Measurements from ENCODE around the gene STYK1. TPM values are rescaled to one million over a fixed set of nuclear protein-coding genes. Genes with fewer than 3 reads are reported as not detected.

The STYK1 gene
- polyA plus RNA-seq, 3 donors: not detected

DNA sequence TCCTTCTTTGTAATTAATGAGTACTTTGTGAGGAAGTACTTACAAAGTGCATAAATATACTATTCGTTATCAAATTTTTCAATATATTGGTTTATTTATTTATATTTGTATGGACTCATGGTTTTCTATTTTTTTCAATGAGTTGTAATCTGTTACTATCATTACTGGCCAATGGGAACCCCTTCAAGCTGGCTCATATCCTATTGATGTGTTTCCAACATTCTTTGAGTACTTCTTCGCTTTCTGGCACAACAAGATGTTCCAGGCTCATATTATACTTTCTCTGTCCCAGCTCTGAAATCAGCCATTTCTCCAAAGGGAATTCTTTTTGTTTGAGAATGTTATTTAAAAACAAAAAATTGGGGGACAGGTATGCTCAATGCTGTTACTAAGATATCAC lies 31.8 kb upstream of the STYK1 start:
- H3K9ac ChIP-seq (ENCODE audit: insufficient read depth, low read length, poor library complexity, severe bottlenecking): no peak overlapping the region
- no CpG with 5 or more reads among the region's 2 CpGs for WGBS (ENCODE audit: insufficient coverage)
- no peak for DNase-seq
- no peaks in the 10 kb centered on the region for H3K27me3 ChIP-seq (ENCODE audit: control insufficient read depth in 2 of 2, insufficient read depth in 2 of 2, low read length in 2 of 2)
- no peak overlapping the region for H3K4me2 ChIP-seq (replicated peaks; ENCODE audit: extremely low read depth, low read length, poor library complexity, severe bottlenecking)
- Mint-ChIP-seq H3K9me3 (no peaks in the 10 kb centered on the region), H3K4me3 (no peak overlapping the region), H3K4me1 (no peaks in the 10 kb centered on the region), H3K36me3 (peaks cover 72 to 90% of the 10 kb centered on the region in 2 donors), H3K27ac (no peak overlapping the region), H3K27me3 (ENCODE audit: low read depth in 3 of 3) (peaks cover 0 to 2% (median 0%) of the 10 kb centered on the region in 3 donors)
- TF ChIP-seq, protein P1, sequence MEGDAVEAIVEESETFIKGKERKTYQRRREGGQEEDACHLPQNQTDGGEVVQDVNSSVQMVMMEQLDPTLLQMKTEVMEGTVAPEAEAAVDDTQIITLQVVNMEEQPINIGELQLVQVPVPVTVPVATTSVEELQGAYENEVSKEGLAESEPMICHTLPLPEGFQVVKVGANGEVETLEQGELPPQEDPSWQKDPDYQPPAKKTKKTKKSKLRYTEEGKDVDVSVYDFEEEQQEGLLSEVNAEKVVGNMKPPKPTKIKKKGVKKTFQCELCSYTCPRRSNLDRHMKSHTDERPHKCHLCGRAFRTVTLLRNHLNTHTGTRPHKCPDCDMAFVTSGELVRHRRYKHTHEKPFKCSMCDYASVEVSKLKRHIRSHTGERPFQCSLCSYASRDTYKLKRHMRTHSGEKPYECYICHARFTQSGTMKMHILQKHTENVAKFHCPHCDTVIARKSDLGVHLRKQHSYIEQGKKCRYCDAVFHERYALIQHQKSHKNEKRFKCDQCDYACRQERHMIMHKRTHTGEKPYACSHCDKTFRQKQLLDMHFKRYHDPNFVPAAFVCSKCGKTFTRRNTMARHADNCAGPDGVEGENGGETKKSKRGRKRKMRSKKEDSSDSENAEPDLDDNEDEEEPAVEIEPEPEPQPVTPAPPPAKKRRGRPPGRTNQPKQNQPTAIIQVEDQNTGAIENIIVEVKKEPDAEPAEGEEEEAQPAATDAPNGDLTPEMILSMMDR (IDR thresholded peaks at IDR 0.05): no peak
- no peak overlapping the region for H3K27ac ChIP-seq (ENCODE audit: low read depth in 1 of 2, low read length in 2 of 2)
- H3K36me3 ChIP-seq (replicated peaks in 1 of 2; ENCODE audit: control insufficient read depth in 1 of 2, insufficient read depth in 2 of 2, low read length in 2 of 2): peaks cover 82 to 95% of the 10 kb centered on the region in 2 donors
- no peaks in the 10 kb centered on the region for H3K9me3 ChIP-seq (replicated peaks in 1 of 2; ENCODE audit: control insufficient read depth in 1 of 2, insufficient read depth in 1 of 2, low read length in 2 of 2)
- H4K20me1 ChIP-seq (ENCODE audit: insufficient read depth, low read length): peaks cover 26% of the 10 kb centered on the region
- no peak overlapping the region for H3K4me3 ChIP-seq (replicated peaks in 1 of 3; ENCODE audit: low read depth in 2 of 3, low read length in 3 of 3)
- H3K79me2 ChIP-seq (ENCODE audit: insufficient read depth, low read length): no peaks in the 10 kb centered on the region
- no peaks in the 10 kb centered on the region for H3K4me1 ChIP-seq (ENCODE audit: control insufficient read depth in 1 of 2, insufficient read depth in 2 of 2, low read length in 2 of 2)
- intact Hi-C loops (cut with micrococcal nuclease): no loop called here
- no peak overlapping the region for H2AFZ ChIP-seq (ENCODE audit: insufficient read depth, low read depth, low read length, poor library complexity, severe bottlenecking)

- Mint-ChIP-seq H3K4me1 (no peaks in the 10 kb centered on the region), H3K27me3 (ENCODE audit: low read depth in 3 of 3) (peaks cover 0 to 2% (median 0%) of the 10 kb centered on the region in 3 donors), H3K36me3 (peaks cover 64 to 87% of the 10 kb centered on the region in 2 donors), H3K4me3 (no peak overlapping the region), H3K27ac (peak overlapping the region in 1 of 7 donors; percentile 65), H3K9me3 (peaks cover 0 to 2% (median 0%) of the 10 kb centered on the region in 7 donors)
- Histone ChIP-seq H4K20me1 (ENCODE audit: insufficient read depth, low read length) (peaks cover 13% of the 10 kb centered on the region), H3K36me3 (replicated peaks in 1 of 2; ENCODE audit: control insufficient read depth in 1 of 2, insufficient read depth in 2 of 2, low read length in 2 of 2) (peaks cover 81 to 93% of the 10 kb centered on the region in 2 donors), H3K9me3 (replicated peaks in 1 of 2; ENCODE audit: control insufficient read depth in 1 of 2, insufficient read depth in 1 of 2, low read length in 2 of 2) (no peaks in the 10 kb centered on the region), H3K9ac (ENCODE audit: insufficient read depth, low read length, poor library complexity, severe bottlenecking) (no peak overlapping the region), H3K4me3 (replicated peaks in 1 of 3; ENCODE audit: low read depth in 2 of 3, low read length in 3 of 3) (no peak overlapping the region), H3K27me3 (ENCODE audit: control insufficient read depth in 2 of 2, insufficient read depth in 2 of 2, low read length in 2 of 2) (no peaks in the 10 kb centered on the region), H3K4me1 (ENCODE audit: control insufficient read depth in 1 of 2, insufficient read depth in 2 of 2, low read length in 2 of 2) (no peaks in the 10 kb centered on the region), H3K79me2 (ENCODE audit: insufficient read depth, low read length) (no peaks in the 10 kb centered on the region), H3K27ac (ENCODE audit: low read depth in 1 of 2, low read length in 2 of 2) (no peak overlapping the region), H2AFZ (ENCODE audit: insufficient read depth, low read depth, low read length, poor library complexity, severe bottlenecking) (no peak overlapping the region), H3K4me2 (replicated peaks; ENCODE audit: extremely low read depth, low read length, poor library complexity, severe bottlenecking) (no peak overlapping the region)
- intact Hi-C loops (cut with micrococcal nuclease): no loop called here
- 98% methylated on average over 14 of the region's 14 CpGs for WGBS (ENCODE audit: insufficient coverage)
- TF ChIP-seq, protein P1 (IDR thresholded peaks at IDR 0.05): no peak
- no peak for DNase-seq
These were observed 28.0 kb upstream of the STYK1 start for GRCh38 chr12:10701843-10702242.

All from CD14-positive monocyte (primary cell).